ENCODE data around the gene SLC5A10. TPM values are rescaled to one million over a fixed set of nuclear protein-coding genes. Genes with fewer than 3 reads are reported as not detected.

The SLC5A10 gene
- total RNA-seq, 1 experiment from 2014 or later: not detected

DNA sequence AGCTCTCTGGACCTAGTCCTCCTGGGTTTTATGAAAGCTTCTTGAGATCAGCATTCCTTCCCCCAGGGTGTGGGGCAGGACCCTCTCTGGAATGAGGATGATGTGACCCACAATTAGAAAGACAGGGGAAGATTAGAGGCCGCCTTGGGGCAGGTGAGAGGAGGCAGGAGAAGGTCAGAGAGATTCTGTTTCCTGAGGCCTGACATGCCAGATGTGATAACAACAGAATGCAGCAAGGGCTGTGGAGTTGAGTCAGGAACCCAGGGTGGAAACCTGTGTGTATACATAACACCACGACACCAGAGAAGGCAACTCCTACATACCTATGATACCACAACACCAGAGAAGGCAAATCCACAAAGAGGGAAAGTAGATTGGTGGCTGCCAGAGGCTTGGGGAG, 5.4 kb upstream of the SLC5A10 start:
- H3K14ac ChIP-seq (ENCODE audit: insufficient read depth, low read length): no peak overlapping the region
- H3T11ph ChIP-seq (ENCODE audit: low read length): no peak overlapping the region
- H3K18ac ChIP-seq (ENCODE audit: insufficient read length, low read depth, low read length): no peak overlapping the region
- no peak overlapping the region for H4K5ac ChIP-seq (ENCODE audit: insufficient read length, low read depth, low read length)
- H3K27me3 Mint-ChIP-seq (ENCODE audit: low read depth): peaks cover 1% of the 10 kb centered on the region; the same call in 1 of the 2 replicates
- no peaks in the 10 kb centered on the region for H3K79me1 ChIP-seq (ENCODE audit: insufficient read depth, low read depth, low read length, poor library complexity, severe bottlenecking)
- H3K4me3 Mint-ChIP-seq: no peak overlapping the region; a peak in 1 of 5 replicates
- H2BK12ac ChIP-seq (ENCODE audit: insufficient read length, low read depth, low read length): no peak overlapping the region
- no peak overlapping the region for H2BK15ac ChIP-seq (ENCODE audit: low read depth, low read length)
- TF ChIP-seq, protein P1, sequence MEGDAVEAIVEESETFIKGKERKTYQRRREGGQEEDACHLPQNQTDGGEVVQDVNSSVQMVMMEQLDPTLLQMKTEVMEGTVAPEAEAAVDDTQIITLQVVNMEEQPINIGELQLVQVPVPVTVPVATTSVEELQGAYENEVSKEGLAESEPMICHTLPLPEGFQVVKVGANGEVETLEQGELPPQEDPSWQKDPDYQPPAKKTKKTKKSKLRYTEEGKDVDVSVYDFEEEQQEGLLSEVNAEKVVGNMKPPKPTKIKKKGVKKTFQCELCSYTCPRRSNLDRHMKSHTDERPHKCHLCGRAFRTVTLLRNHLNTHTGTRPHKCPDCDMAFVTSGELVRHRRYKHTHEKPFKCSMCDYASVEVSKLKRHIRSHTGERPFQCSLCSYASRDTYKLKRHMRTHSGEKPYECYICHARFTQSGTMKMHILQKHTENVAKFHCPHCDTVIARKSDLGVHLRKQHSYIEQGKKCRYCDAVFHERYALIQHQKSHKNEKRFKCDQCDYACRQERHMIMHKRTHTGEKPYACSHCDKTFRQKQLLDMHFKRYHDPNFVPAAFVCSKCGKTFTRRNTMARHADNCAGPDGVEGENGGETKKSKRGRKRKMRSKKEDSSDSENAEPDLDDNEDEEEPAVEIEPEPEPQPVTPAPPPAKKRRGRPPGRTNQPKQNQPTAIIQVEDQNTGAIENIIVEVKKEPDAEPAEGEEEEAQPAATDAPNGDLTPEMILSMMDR (conservative IDR thresholded peaks at IDR 0.05): no peak
- H3K23me2 ChIP-seq (ENCODE audit: insufficient read length, low read depth, low read length, poor library complexity, severe bottlenecking): no peaks in the 10 kb centered on the region
- no peak overlapping the region for H2AK5ac ChIP-seq (ENCODE audit: insufficient read length, low read length)
- DNase-seq: peak; percentile 35
- peaks cover 4 to 5% of the 10 kb centered on the region in 2 experiments for H3K4me1 Mint-ChIP-seq
- H2BK120ac ChIP-seq (ENCODE audit: low read depth, low read length, poor library complexity, severe bottlenecking): no peak overlapping the region
- no peak overlapping the region for H4K8ac ChIP-seq (replicated peaks; ENCODE audit: insufficient read length, low read depth, low read length)
- H3K4me2 ChIP-seq (ENCODE audit: insufficient read depth, insufficient read length, low read length): no peak overlapping the region
- no CpG with 5 or more reads among the region's 2 CpGs for WGBS (ENCODE audit: extremely low coverage, insufficient read length, low lambda C conversion rate)
- no peak overlapping the region for H3K56ac ChIP-seq (ENCODE audit: insufficient read length, low read depth, low read length)
- no peak overlapping the region for H3K23ac ChIP-seq (ENCODE audit: insufficient read length, low read depth, low read length)
- no peaks in the 10 kb centered on the region; a peak in 1 of 7 replicates for H3K36me3 Mint-ChIP-seq (ENCODE audit: insufficient read depth in 1 of 3, low read depth in 3 of 3)
- H3K4me1 ChIP-seq (ENCODE audit: insufficient read depth, low read length): no peaks in the 10 kb centered on the region
- H2BK5ac ChIP-seq (ENCODE audit: insufficient read length, low read length): no peak overlapping the region
- no peak overlapping the region for H4K91ac ChIP-seq (ENCODE audit: insufficient read length, low read depth, low read length)
- H4K20me1 ChIP-seq (ENCODE audit: control insufficient read depth, insufficient read depth, insufficient read length): no peaks in the 10 kb centered on the region
- no peak overlapping the region for H2BK20ac ChIP-seq (ENCODE audit: low read depth, low read length, poor library complexity, severe bottlenecking)
- no peaks in the 10 kb centered on the region for H3K9me3 Mint-ChIP-seq
- H3K4ac ChIP-seq (ENCODE audit: low read depth, low read length): no peak overlapping the region
- no peak overlapping the region for H2AFZ ChIP-seq (ENCODE audit: low read length)
- no peak overlapping the region; a peak in 1 of 7 replicates for H3K27ac Mint-ChIP-seq
- no peaks in the 10 kb centered on the region for H3K79me2 ChIP-seq (ENCODE audit: insufficient read depth, low read length)
- H3K27ac ChIP-seq (ENCODE audit: insufficient read length, low read depth, low read length): no peak overlapping the region
- no peaks in the 10 kb centered on the region for H3K9me3 ChIP-seq (ENCODE audit: control insufficient read depth, low read depth, low read length)
- no peak overlapping the region for H3K9ac ChIP-seq (ENCODE audit: extremely low read depth, insufficient read length, low read length)
- H3K27me3 ChIP-seq (ENCODE audit: insufficient read depth, low read length): no peaks in the 10 kb centered on the region
